Gastrocnemius medialis (tissue), 4 donors: ENCODE results near the gene TGM2. TPM values are rescaled to one million over a fixed set of nuclear protein-coding genes. Genes with fewer than 3 reads are reported as not detected.

Source experiments
- ATAC-seq, 2 donors: fragments of 150-250 bp; one replicate each; pipeline ENCODE4 v1.9.1; 2016
- DNase-seq, 2 donors: peaks; one replicate each; pipeline ENCODE4 v3.0.0-alpha.2; 2019
- H3K27ac ChIP-seq, 4 donors: fragments of 200-600 bp; sonication (generic); 1 replicate in 1 of 4; 2 replicates in 3 of 4; pipeline ENCODE4 v1.5.1; 2016 to 2018; ENCODE audit warnings: mild to moderate bottlenecking in 2 of 4, moderate library complexity in 1 of 4
- H3K27me3 ChIP-seq, 3 donors: fragments of 200-600 bp; sonication (generic) in 2 of 3; 1 replicate in 1 of 3; 2 replicates in 2 of 3; pipeline versions ENCODE4 v1.5.1 to v1.6.0; 2016 to 2019; ENCODE audit warnings: mild to moderate bottlenecking in 1 of 3, moderate library complexity in 1 of 3
- H3K36me3 ChIP-seq, 2 donors: fragments of 200-600 bp; sonication (generic) in 1 of 2; one replicate each; pipeline ENCODE4 v1.5.1; 2017 to 2018
- H3K4me1 ChIP-seq, 2 donors: fragments of 200-600 bp; sonication (generic) in 1 of 2; one replicate each; pipeline ENCODE4 v1.5.1; 2016 to 2017; ENCODE audit warnings: mild to moderate bottlenecking in 2 of 2
- H3K4me3 ChIP-seq, 4 donors: fragments of 200-600 bp; sonication (generic) in 3 of 4; 1 replicate in 1 of 4; 2 replicates in 3 of 4; pipeline ENCODE4 v1.5.1; 2016 to 2019; ENCODE audit warnings: mild to moderate bottlenecking in 2 of 4
- H3K9me3 ChIP-seq, 3 donors: fragments of 200-600 bp; sonication (generic) in 2 of 3; 1 replicate in 1 of 3; 2 replicates in 2 of 3; pipeline ENCODE4 v1.5.1; 2016 to 2019
- CTCF ChIP-seq, 5 experiments: fragments of 450-650 bp in 3 of 5; fragments of 200-600 bp in 2 of 5; sonication (generic) in 2 of 5; IDR thresholded peaks in 4 of 5; conservative IDR thresholded peaks in 1 of 5; 1 replicate in 4 of 5; 2 replicates in 1 of 5; pipeline ENCODE4 v1.5.1; 2016 to 2019; ENCODE audit warnings: antibody characterized with exemption in 5 of 5, mild to moderate bottlenecking in 3 of 5, moderate library complexity in 3 of 5
- POLR2A ChIP-seq, 2 donors: fragments of 450-650 bp; IDR thresholded peaks; one replicate each; pipeline ENCODE4 v1.6.1; 2017; ENCODE audit warnings: antibody characterized with exemption in 2 of 2, mild to moderate bottlenecking in 2 of 2, moderate library complexity in 2 of 2
- in situ Hi-C, 4 donors: fragments of 200-750 bp; cut with MboI; loops; one replicate each; pipeline versions ENCODE4 v1.15.0 to v1.8.0; 2017; ENCODE audit warnings: low sequenced_read_pairs in 4 of 4
- intact Hi-C: fragments of 100-400 bp; cut with DNase I; formaldehyde crosslinking; loops from one replicate; pipeline ENCODE4 v1.15.1; 2023; ENCODE audit warnings: low total_unique reads
- total RNA-seq, 4 donors: library from RNA; depleted of rRNA; stranded (reverse); fragments of >200 nt; gene quantifications; one replicate each; pipeline versions ENCODE4 v1.1.0 to v1.2.3, GENCODE V29; 2016

The TGM2 gene
- total RNA-seq, 4 donors from 2014 or later, result 12.8 to 152 (median 58.4) TPM

GRCh38 chr20:38211200-38212097 lies 46.4 kb upstream of the TGM2 start:
- H3K4me3 ChIP-seq, result no peak overlapping the region
- no peak for ATAC-seq
- TF ChIP-seq POLR2A (IDR thresholded peaks at IDR 0.05), result no peak
- TF ChIP-seq CTCF (IDR thresholded peaks at IDR 0.05 in 4 of 5, conservative IDR thresholded peaks at IDR 0.05 in 1 of 5), result no peak
- no peak overlapping the region for H3K27ac ChIP-seq
- H3K9me3 ChIP-seq, result no peaks in the 10 kb centered on the region
- H3K36me3 ChIP-seq, result no peaks in the 10 kb centered on the region
- in situ Hi-C loops, result loop anchor here (10.0 to 25.0 kb wide), 2 partner anchors 157 to 649 kb away; no protein-coding TSS in a partner anchor
- DNase-seq, result no peak
- peaks cover 7 to 11% of the 10 kb centered on the region in 2 donors for H3K4me1 ChIP-seq
- H3K27me3 ChIP-seq, result no peaks in the 10 kb centered on the region
- intact Hi-C loops, result no loop called here

GRCh38 chr20:38210741-38211140 lies 45.7 kb upstream of the TGM2 start:
- Histone ChIP-seq H3K9me3 (no peaks in the 10 kb centered on the region), H3K36me3 (no peaks in the 10 kb centered on the region), H3K4me1 (peaks cover 7 to 11% of the 10 kb centered on the region in 2 donors), H3K27ac (no peak overlapping the region), H3K27me3 (no peaks in the 10 kb centered on the region), H3K4me3 (no peak overlapping the region)
- no peak for DNase-seq
- intact Hi-C loops (no loop called here), in situ Hi-C loops (loop anchor here (10.0 to 25.0 kb wide), 2 partner anchors 156 to 648 kb away; no protein-coding TSS in a partner anchor)
- no peak for ATAC-seq
- no peak for TF ChIP-seq POLR2A (IDR thresholded peaks at IDR 0.05)
- no peak for TF ChIP-seq CTCF (IDR thresholded peaks at IDR 0.05 in 4 of 5, conservative IDR thresholded peaks at IDR 0.05 in 1 of 5)

- TF ChIP-seq CTCF (IDR thresholded peaks at IDR 0.05 in 4 of 5, conservative IDR thresholded peaks at IDR 0.05 in 1 of 5) (no peak), POLR2A (IDR thresholded peaks at IDR 0.05) (no peak)
- ATAC-seq (no peak), DNase-seq (no peak)
- in situ Hi-C loops (loop anchor here (10.0 to 25.0 kb wide), 2 partner anchors 155 to 648 kb away; no protein-coding TSS in a partner anchor), intact Hi-C loops (no loop called here)
- H3K4me1 ChIP-seq, result peaks cover 7 to 11% of the 10 kb centered on the region in 2 donors
- no peaks in the 10 kb centered on the region for H3K27me3 ChIP-seq
- H3K36me3 ChIP-seq, result no peaks in the 10 kb centered on the region
- no peak overlapping the region for H3K27ac ChIP-seq
- H3K4me3 ChIP-seq, result no peak overlapping the region
- no peaks in the 10 kb centered on the region for H3K9me3 ChIP-seq
Measured at GRCh38 chr20:38209736-38210405, 44.8 kb upstream of the TGM2 start.

- Histone ChIP-seq H3K9me3 (no peaks in the 10 kb centered on the region), H3K4me3 (no peak overlapping the region), H3K4me1 (peaks cover 7 to 11% of the 10 kb centered on the region in 2 donors), H3K27me3 (no peaks in the 10 kb centered on the region), H3K27ac (no peak overlapping the region), H3K36me3 (no peaks in the 10 kb centered on the region)
- ATAC-seq, result peak in 1 of 2 donors; percentile 19
- DNase-seq, result no peak
- in situ Hi-C loops, result loop anchor here in 3 of 4 donors (25.0 kb wide), 1 partner anchor 647 kb away; no protein-coding TSS in a partner anchor
- TF ChIP-seq CTCF (IDR thresholded peaks at IDR 0.05 in 4 of 5, conservative IDR thresholded peaks at IDR 0.05 in 1 of 5) (no peak), POLR2A (IDR thresholded peaks at IDR 0.05) (no peak)
- intact Hi-C loops, result no loop called here
Measured at GRCh38 chr20:38209054-38209675, 44.1 kb upstream of the TGM2 start.
